ENCODE results near the gene RPL27A.

- TF ChIP-seq, protein P1, sequence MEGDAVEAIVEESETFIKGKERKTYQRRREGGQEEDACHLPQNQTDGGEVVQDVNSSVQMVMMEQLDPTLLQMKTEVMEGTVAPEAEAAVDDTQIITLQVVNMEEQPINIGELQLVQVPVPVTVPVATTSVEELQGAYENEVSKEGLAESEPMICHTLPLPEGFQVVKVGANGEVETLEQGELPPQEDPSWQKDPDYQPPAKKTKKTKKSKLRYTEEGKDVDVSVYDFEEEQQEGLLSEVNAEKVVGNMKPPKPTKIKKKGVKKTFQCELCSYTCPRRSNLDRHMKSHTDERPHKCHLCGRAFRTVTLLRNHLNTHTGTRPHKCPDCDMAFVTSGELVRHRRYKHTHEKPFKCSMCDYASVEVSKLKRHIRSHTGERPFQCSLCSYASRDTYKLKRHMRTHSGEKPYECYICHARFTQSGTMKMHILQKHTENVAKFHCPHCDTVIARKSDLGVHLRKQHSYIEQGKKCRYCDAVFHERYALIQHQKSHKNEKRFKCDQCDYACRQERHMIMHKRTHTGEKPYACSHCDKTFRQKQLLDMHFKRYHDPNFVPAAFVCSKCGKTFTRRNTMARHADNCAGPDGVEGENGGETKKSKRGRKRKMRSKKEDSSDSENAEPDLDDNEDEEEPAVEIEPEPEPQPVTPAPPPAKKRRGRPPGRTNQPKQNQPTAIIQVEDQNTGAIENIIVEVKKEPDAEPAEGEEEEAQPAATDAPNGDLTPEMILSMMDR (IDR thresholded peaks at IDR 0.05) = no peak
- no peak for TF ChIP-seq POLR2AphosphoS5 (IDR thresholded peaks at IDR 0.05)
- no peak for TF ChIP-seq POLR2A (IDR thresholded peaks at IDR 0.05)
- TF ChIP-seq EP300 (IDR thresholded peaks at IDR 0.05) = no peak
Observed at GRCh38 chr11:8683115-8683807, 669 bp downstream of the RPL27A start.
